Activated effector memory CD4-positive, alpha-beta T cell treated with Interleukin-2 at 50 U/mL for 16 hours (primary cell): Measurements from ENCODE around the gene CD33.
"Not testable (repeated sequence)": the region's sequence is repeated elsewhere in the genome, so short reads cannot be mapped to it uniquely, and the experiment has no call there.

ENCODE experiments used
- DNase-seq: peaks from one replicate; pipeline ENCODE4 v3.0.0-alpha.2; 2020

CD33 gene

DNA sequence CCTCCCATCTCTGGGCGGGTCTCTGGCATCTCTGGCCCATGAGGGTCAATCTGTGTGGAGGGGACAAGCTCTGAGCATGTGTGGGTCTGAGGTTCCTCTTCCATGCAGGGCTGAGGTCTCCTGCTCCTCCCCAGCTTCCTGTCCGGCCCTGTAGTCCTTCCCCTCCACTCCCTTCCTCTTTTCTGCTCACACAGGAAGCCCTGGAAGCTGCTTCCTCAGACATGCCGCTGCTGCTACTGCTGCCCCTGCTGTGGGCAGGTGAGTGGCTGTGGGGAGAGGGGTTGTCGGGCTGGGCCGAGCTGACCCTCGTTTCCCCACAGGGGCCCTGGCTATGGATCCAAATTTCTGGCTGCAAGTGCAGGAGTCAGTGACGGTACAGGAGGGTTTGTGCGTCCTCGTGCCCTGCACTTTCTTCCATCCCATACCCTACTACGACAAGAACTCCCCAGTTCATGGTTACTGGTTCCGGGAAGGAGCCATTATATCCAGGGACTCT, at the start of gene CD33:
Gene CD33, plus strand, starts transcription at position 183 of the 496 bp plus-strand sequence. Its CDS starts 39 bp downstream, at position 222.
- DNase-seq, result not testable (repeated sequence)

DNA sequence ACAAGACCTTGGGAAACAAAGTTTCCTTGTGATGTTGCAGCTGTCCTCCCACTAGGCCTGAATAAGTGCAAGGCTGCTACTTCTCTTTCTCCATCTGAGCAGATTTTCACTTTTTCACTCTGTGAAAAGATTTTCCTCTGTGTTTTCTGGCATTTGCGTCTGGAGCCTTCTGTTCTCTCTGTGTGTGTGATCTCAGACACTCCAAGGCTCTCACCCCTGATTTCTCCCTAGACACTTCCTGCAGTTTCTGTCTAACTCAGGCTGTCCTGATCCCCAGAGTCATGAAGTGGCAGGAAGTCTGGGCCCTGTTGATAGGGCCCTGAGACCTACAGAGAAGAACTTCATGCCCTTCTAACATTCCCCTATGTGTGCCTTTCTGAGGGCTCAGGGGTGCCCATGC, 45.6 kb upstream of the CD33 start:
- DNase-seq, result no peak

DNA sequence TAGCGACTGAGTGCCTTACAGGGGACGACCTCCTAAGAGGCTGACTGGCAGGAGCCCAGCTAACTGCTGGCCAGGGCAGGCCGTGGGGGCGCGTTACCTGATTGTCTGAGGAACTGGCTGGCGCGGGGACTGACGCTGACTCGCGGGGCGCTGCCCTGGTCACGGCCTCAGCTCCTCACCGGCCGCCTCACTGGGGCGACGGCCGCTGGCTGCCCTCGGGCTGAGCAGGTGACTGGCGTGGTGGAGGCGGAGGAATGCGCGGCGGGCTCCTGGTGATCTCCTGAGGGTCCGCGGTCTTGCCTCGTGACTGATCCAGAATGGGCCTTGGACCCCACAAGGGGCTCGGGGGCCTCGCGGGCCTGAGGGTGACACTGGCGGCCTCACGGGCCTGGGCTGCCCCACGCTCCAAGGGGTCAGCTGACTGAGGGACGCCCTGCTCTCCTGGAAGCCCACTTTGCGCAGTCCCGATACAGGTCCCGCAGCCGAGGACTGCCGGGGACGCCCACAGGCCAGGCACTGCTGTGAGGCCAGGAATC, 43.4 kb upstream of the CD33 start:
- no peak for DNase-seq

DNA sequence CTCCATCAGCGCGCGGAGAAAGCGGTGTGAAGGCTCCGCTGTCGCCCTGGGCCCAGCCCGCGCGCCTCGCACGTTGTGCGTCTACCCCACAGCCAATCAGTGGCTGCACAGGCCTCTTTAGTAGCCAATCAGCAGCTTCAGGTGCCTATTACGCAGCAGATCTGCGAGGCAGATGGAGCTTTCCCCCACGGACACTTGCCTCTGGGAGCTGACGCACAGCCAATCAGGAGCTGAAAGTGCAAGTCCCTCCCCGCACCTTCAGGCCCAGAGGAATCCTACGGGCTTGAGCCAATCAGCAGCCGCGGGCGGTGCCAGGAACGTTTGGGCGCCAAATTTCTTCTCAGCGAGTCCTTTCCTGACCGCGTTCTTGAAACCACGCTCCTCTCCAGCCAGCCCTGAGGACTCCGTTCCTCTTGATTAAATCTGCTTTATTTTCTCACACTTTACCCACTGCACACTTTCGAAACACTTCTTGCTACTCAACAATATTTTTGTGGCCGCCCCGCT, 42.9 kb upstream of the CD33 start:
- no peak for DNase-seq

DNA sequence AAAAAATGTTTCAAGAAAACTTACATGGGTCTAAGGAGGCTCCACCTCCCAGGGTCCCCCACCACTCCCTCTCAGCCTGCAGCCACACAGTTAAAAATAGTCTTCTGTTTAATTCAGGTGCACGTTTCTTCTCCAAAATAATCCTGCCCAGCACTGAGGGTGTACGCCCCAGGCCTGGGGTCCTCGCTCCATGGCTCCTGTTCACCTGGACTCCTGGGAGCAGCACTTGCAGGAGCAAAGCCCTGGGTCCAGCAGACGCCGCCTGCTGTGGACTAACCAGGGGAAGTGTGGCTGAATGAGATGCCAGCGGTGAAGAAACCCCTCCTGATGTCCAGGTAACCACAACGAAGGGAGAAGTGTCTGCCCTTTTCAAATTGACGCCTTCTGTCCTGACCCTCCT, 41.3 kb upstream of the CD33 start:
- DNase-seq, result no peak

DNA sequence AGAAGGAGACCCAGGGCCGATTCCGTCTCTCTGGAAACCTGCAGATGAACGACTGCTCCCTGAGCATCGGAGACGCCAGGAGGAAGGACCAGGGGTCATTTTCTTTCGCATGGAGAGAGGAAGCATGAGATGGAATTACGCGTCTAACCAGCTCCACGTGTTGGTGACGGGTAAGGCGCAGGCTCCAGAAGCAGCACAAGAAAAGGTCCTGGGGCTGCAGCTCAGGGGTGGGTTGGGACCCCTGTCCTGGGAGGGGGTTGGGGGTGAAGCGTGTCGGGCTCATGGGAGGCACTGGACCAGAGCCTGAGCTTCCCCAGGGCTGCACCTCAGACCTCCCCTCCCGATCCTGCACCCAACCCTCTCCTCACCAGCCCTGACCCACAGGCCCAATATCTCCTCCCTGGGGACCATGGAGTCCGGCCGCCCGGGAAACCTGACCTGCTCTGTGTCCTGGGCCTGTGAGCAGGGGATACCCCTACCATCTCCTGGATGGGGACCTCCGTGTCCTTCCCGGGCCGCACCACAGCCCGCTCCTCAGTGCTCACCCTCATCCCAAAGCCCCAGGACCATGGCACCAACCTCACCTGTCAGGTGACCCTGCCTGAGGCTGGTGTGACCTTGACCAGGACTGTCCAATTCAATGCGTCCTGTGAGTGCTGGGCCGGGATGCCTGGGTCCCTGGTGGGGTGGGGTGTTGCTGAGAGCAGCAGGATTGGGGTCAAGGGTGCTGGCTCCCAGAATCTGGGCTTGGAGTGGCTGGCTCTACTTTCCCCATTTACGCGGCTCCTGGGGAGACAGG, 39.6 kb upstream of the CD33 start:
- no peak for DNase-seq

DNA sequence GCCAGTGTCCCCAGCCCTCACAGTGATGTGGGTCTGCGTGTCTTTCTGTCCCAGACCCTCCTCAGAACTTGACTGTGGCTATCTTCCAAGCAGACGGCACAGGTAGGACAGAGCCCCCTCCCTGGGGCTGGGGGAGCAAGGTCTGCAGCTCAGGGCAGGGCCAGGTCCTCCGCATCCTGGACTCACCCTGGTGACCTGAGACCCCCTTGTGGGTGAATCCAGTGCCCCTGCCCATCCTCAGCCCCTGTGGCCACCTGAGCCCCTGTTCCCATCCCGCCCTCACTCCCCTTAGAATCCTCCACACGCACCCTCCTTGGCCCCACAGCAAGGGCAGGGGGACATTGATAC, 39.0 kb upstream of the CD33 start:
- DNase-seq, result no peak

DNA sequence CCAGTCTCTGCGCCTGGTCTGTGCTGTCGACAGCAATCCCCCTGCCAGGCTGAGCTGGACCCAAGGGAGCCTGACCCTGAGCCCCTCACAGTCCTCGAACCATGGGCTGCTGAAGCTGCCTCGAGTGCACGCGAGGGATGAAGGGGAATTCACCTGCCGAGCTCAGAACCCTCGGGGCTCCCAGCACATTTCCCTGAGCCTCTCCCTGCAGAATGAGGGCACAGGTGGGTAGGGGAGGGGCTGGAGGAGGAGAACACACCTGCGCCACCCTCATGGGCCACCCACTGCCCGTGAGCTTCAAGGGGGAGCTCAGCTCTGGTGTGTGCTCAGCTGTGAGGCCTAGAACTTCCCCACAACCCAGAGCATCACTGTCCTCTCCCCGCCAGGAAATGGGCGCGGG, 38.6 kb upstream of the CD33 start:
- DNase-seq, result no peak

DNA sequence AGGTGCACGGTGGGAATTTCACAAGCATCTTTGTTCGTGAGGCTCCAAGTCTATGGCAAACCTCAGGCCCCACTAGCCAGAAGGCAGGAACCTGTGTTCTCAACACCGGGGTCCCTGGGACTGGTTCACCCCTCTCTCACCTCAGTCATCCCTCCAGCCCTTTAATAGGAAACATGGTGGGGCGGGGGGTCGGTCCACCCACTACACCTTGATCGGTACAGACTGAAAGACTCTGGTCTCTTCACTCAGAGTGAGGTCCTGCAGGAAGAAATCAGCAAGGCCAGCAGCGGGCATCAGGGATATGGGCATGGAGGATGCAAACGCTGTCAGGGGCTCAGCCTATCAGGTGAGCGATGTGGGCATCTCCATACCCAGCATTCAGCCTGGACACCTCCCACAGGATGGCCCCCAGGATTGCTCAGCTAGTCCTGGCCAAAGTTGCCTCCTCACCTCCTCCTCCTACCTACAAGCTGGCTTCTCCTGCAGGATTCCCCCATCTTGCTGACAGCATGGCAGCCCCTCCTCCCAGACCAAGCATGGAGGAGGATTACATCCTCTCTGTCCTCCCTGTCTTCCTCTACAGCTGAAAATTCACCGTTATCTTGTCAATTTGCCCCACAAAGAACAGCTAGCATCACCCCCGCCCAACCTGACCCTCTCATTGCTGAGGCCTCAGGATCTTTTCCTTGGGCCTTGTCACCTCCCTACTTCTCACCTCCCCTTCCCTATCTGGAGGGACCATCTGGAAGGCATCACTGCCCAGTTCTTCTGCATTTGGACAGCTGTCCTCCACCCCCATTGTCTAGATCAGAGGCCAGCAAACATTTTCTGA, 37.3 kb upstream of the CD33 start:
- no peak for DNase-seq

DNA sequence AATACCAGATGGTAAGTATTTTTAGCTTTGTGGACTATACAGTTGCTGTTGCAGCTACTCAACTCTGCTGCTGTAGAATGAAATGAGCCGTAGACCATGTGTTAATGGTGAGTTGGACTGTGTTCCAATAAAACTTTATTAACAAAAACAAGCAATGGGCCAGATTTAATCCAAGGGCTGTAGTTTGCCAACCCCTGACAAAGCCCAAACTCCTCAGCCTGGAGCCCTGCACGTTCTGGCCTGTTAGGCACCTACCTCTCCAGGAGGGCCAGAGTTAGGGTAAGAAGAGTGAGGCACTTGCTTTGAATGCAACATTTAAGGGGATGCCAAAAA, 36.7 kb upstream of the CD33 start:
- DNase-seq, result no peak

DNA sequence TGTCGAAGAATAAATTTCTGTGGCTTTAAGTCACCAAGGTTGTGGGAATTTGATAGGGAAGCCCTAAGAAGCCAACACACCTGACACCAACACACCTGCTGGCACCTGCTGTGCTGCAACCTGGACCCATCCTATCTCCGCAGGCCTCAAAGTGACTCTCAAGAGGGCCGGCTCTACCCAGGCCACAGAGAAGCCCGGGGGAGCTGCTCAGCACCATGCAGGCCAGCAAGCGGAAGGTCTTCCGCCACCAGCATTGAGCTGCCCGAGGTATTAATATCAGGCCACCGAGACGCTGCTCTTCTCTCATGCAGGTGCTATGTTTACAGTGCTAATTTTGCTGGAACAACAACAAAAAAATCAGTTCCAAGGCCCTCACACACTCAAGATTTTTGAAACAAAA, 32.2 kb upstream of the CD33 start:
- DNase-seq, result no peak

DNA sequence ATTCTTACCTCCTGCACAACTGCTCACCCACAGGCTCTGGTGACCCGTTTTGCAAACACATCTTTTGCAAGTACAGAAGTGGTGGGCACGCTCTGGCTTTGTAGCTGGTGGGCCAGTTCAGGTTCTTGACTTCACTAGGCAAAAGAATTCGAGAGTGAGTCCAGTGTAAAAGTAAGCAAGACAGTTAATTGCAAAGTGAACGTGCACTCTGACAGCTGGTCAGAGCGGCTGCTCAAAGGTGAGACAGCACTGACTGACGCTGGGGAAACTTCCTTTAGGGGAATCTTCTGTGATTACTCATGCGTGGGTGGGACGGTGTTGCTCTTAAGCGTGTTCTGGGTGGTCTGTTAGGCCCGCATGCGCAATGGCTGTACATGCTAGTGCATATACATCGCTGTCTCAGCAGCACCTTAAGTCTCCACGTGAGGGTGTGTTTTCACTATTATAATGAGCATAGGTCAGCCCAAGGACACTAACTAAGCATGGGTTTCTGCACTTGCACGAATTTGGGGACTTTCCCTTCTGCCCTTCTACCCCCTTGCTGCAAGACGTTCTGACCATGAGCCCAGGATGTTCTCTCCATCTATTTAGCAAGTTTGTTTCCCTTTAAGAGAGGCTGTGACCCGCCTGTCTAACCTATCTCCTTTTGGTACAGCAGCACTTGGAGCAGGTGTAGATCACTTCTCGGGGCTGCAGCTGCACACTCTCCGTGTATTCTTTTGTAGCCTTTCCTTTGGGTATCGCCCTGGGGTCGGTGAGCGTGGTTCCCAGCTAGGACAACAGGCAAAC, 30.2 kb upstream of the CD33 start:
- no peak for DNase-seq

DNA sequence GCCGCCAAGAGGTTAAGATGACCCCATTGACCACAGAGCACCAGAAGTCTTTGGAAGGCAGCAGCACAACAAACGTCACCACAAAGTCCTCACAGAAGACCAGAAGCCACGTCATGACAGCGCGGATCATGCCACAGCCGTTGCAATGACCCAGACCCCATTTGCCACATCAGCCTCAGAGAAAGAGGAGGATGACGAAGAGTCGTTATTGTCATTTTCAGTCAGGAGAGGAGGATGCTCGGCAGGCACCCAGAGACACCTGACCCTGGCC, 29.6 kb upstream of the CD33 start:
- DNase-seq, result no peak

DNA sequence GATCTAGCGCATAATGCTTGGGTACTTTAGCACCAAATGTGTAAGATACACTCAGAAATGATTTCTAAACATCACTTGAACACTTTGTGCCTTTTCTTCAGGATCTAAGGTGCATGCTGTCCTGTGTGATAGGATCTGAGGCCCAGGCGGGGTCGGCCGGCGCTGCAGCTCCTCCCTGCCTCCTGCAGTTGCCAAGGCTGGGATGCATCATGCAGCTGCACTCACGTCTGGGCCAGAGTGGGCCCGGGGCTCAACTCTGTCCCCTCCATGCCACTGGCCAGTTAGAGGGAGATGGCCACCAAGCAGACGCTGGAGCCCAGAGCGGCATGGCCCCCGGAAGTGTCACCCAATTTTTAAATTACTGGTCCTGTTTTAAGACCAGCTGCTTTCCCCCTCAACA, 29.3 kb upstream of the CD33 start:
- no peak for DNase-seq

DNA sequence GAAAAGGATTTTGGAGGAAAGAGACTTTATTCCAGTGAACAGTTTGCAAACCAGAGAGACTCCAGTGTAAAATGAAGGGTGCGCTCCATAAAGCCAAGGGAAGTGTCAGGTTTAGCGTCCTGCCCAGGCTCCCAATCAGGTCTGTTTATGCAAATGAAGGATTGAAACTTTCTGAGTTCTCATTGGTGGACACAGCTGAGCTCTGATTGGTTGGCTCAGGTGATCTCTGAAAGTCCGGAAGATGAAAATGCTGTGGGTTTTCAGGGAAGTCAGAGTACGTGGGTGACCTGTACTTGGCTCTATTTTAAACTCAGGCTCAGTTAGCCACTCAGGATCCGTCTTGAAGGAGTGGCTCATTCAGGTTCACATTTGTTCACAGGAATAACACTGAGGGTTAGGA, 28.7 kb upstream of the CD33 start:
- DNase-seq, result no peak

DNA sequence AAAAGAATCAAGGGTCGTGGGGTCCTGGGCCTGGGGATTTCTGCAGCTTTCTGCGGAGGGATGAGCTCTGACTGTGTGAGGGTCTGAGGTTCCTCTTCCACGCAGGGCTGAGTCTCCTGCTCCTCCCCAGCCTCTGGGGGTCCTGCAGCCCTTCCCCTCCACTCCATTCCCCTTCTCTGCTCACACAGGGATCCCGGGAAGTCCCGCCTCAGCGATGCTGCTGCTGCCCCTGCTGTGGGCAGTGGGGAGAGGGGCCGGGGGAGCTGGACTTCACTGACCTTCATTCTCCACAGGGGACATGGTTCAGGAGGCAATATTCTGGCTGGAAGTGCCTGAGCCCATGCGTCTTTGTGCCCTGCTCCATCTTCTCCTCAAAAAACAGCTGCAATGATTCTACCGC, 26.2 kb upstream of the CD33 start:
- no peak for DNase-seq

DNA sequence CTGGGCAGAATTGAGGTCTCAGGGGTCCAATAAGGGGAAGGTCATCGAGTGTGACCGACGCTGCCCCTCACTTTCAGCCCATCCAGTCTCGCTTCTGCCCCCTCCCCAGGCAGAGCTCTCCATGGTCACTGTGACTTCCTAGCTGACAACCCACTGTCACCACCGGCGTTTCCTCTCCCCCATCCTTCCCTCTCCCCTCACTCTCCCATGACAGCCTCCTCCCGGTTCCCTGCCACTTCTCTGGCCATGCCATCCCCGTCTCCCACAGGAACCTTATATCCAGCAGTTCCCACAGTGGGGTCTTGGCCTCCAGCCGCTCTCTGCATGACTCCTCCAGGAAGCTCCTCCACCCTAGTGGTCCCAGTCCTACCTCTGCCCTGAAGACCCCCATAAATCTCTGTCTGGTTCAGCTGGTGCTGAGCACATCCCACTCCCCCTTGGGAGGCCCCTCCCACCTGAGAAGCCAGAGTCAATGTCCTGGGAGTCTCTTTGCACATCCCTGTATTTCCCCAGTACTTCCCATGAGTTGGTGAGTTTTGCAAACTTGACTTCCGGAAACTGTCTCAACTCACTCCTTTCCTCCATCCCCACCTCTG, 24.7 kb upstream of the CD33 start:
- no peak for DNase-seq

DNA sequence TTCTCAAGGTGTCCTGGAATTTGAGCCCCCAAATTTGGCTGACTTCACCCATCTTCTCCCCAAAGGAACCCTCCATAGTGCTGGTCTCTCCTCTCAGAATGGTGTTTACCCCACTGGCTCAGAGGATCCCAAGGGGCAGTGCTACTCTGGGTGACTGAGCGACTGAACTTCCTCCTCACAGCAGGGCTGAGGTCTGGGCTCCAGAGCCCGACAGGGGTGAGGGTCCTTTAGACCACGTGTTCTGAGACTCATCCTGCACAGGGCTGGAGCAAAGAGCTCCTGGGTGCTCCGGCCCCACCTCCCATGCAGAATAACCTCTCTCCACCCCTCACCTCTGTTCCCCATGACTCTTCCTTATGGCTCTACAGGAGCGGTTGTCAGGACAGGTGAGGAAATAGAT, 23.2 kb upstream of the CD33 start:
- no peak for DNase-seq

DNA sequence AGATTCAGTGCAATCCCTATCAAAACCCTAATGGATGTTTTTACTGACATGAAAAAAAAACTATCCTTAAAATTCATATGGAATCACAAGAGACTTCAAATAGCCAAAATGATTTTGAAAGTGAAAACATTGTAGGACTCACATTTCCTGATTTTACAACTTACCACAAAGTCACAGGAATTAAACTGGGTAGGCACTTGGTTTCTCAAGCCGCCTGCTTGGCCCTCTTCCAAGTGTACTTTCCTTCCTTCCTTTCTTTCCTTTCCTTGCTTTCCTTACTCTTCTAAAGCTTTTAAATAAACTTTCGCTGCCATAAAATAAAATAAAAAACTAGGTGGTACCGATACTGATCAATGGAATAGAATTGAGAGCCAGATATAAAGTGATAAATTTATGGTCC, 21.0 kb upstream of the CD33 start:
- DNase-seq, result no peak

DNA sequence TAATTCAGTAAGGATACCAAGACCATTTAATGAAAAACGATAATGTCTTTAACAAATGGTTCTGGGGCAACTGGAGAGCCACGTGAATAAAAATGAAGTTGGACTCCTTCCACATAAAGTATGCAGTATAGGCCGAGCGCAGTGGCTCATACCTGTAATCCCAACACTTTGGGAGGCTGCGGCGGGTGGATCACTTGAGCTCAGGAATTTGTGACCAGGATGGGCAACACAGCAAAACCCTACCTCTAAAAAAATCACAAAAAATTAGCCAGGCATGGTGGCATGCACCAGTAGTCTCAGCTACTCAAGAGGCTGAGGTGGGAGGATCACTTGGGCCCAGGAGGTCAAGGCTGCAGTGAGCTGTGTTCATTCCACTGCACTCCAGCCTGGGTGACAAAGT, 20.6 kb upstream of the CD33 start:
- DNase-seq, result no peak

DNA sequence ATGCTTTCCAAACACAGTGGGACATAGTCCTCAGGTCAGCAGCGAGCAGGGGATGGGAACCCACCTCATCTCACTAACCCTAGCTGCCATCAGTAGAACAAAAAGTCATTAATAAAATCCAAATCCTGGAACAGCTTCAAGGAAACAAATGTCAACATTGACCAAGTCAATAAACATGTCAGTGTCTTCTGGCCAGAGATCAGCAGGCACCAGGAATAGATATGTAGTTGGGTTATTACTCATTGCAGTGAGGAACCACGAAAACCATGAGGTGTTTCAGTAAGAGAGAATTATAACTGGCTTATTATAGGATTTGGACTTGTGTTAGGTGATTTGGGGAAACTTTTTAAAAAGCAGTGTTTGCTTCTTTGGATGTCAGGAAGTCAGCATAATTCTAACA, 17.1 kb upstream of the CD33 start:
- no peak for DNase-seq

DNA sequence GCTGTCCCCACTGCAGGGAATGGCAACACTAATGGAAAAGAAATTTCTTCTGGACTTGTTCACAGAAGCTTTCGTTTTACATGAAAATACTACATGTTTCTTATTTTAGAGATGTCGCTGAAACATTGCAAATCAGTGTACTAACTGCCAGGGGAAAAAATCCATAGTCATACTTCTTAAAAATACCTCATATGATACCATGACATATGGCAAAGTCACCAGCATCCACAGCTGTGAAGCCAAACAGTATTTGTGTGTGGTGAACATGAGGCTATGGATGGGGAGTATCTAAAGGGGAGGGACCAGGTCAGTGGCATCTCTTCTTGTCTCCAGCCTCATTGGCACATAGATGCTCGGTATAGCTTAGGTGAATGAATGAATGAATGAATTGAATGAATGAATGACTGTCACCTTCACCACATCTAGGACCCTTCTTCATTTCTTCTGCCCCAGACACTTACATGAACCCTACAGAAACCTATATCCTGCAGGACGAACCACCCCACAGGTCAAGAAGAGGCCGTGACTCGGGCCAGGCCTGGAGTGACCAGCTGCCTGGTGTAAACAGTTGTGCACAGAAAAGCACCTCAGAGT, 14.6 kb upstream of the CD33 start:
- DNase-seq, result no peak
